NCI-H1694 (cell line): ENCODE results near the gene AS3MT.
"Not testable (repeated sequence)": the region's sequence is repeated elsewhere in the genome, so short reads cannot be mapped to it uniquely, and the experiment has no call there.

ENCODE experiments used
- DNase-seq: peaks from one replicate; lab custom pipeline; 2025; lab: John Stamatoyannopoulos, UW

AS3MT gene

DNA sequence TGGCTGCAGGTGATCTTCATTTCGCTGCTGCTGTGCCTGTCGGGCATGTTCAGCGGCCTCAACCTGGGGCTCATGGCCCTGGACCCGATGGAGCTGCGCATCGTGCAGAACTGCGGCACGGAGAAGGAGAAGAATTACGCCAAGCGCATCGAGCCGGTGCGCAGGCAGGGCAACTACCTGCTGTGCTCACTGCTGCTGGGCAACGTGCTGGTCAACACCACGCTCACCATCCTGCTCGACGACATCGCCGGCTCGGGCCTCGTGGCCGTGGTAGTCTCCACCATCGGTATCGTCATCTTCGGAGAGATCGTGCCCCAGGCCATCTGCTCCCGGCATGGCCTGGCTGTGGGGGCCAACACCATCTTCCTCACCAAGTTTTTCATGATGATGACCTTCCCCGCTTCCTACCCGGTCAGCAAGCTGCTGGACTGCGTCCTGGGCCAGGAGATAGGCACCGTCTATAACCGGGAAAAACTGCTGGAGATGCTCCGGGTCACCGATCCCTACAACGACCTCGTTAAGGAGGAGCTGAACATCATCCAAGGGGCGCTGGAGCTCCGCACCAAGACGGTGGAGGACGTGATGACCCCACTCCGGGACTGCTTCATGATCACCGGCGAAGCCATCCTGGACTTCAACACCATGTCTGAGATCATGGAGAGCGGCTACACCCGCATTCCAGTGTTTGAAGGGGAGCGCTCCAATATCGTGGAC lies 50.1 kb downstream of the AS3MT start:
- DNase-seq: no peak

DNA sequence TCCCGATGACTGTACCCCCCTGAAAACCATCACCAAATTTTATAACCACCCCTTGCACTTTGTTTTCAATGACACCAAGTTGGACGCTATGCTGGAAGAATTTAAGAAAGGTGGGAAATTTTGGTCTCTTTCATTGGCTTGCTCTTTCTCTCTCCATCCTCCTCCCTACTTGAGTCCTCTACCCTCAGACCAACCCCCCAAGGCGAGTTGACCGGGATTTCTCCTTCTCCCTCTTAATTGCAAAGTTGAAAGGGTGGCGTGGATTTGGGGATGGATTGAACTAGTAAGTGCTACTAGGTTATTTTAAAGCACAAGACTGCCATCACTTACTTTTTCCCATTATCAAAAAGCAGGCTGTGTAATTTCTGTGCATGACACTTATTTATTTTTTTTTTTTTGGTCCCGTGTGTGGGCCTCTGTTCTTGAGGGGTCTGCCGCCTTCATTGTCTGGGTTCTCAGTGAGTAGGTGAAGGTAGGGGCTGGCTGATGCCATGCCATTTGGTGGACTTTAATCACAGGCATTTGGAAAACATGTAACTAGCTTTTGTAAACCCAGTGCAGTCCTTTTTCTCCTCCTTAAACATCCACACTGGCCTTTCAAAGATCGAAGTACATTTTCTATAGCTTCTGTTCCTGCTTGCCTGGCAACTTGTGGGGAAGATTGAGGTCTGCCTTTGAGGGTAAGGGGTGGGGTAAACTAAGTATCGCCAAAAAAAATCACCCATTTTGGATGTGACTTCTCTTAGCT lies 50.9 kb downstream of the AS3MT start:
- DNase-seq: no peak

DNA sequence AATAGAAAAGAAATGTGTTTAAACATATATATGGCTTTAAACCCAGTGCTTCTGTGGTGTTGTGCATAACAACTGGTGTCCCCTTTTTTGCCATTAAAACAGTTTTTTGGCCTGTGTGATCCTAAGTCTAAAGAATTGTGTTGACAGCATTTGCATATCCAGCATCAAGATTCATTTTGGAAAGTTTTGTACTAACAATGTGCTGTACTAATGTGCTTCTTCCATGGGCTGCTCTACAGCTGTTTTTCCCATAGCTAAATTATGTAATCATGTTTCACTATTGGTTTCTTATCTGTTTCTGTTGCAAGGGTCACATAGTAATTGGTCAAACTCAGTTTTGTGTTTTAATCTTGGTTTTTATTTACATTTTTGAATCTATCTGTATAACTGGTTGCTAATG lies 54.3 kb downstream of the AS3MT start:
- no peak for DNase-seq

DNA sequence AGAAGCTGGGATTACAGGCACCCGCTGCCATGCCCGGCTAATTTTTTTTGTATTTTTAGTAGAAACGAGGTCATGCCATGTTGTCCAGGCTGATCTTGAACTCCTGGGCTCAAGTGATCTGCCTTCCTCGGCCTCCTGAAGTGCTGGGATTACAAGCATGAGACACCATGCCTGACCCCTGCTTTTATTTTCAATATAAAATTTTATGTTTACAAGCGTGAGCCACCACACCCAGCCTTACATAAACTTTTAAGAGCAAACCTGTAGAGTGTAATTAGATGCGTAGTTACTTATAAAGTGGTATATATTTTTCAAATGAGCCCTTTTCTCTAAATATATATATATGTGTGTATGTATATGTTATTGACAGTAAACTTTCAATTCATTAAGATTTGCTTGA lies 57.6 kb downstream of the AS3MT start:
- DNase-seq: no peak

DNA sequence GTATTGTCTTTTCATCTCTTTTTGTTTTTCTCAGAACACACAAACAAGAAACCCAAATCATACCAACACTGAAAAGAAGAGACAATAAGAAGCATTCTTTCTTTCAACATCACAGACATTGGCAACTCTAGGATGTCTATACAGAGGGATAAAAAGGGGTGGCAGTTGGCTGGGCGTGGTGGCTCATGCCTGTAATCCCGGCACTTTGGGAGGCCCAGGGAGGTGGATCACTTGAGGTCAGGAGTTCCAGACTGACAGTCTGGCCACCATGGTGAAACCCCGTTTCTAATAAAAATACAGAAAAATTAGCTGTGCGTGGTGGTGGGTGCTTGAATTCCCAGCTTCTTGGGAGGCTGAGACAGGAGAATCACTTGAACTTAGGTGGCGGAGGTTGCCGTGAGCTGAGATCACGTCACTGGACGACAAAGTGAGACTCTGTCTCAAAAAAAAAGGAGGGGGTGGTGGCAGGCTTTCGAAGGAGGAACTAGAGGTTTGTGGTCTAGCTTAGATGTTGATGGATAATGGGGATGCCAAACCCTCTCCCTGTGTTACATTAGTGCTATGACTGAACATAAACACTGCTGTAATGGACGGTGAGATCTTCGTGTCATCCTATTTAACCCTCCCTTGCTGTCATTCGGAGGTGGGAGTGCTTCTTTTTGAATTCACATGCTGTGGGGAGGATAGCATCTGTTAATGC lies 58.2 kb downstream of the AS3MT start:
- DNase-seq: no peak

DNA sequence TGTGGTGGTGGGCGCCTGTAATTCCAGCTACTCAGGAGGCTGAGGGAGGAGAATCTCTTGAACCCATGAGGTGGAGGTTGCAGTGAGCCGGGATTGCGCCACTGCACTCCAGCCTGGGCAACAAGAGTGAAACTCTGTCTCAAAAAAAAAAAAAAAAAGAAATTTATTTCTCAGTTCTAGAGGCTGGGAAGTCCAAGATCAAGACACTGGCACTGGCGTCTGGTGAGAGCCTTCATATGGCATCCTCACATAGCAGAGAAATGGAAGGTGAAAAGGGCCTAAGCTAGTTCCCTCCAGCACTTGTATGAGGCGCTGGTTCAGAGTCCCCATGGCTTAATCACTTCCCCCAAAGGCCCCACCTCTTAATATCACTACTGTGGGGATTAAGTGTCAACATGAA lies 59.2 kb downstream of the AS3MT start:
- not testable (repeated sequence) for DNase-seq

DNA sequence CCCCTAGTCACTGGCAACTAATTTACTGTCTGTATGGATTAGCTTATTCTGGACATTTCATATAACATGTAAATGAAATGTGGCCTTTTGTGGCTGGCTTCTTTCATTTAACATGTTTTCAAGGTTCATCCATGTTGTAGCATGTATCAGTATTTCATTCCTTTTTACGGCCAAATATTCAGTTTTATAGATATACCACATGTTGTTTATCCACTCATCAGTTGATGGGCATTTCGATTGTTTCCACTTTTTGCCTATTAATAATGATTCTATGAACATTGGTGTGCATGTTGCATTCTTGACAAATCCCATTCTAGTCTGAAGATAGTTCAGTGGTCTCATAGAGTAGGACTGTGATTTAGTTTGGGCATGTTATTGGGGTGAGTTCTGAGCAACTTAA lies 61.5 kb downstream of the AS3MT start:
- no peak for DNase-seq

DNA sequence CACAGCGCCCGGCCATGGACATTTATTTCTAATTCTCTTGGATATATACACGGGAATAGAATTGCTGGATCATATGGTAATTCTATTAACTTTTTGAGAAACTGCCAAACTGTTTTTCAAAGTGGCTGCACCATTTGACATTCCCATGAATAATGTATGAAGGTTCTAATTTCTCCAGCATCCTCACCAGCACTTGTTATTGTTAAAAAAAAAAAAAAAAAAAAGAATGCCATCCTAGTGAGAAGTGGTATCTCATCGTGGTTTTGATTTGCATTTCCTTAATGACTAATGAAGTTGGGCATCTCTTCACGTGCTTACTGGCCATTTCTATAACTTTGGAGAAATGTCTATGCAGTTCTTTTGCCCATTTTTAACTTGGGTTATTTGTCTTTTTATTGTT lies 62.4 kb downstream of the AS3MT start:
- DNase-seq: no peak

DNA sequence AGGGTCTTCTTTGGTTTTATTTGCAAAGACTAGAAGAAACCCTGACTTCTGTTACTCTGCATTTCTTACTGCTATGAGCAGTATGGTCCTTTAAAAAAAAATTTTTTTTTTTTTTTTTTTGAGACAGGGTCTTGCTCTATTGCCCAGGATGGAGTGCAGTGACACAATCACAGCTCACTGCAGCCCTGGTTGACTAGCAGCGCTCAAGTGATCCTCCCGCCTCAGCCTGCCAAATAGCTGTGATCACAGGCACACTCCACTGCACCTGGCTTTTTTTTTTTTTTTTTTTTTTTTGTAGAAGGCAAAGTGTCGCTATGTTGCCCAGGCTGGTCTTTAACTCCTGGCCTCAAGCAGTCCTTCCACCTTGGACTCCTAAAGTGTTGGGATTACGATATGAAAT lies 66.2 kb downstream of the AS3MT start:
- DNase-seq: no peak

DNA sequence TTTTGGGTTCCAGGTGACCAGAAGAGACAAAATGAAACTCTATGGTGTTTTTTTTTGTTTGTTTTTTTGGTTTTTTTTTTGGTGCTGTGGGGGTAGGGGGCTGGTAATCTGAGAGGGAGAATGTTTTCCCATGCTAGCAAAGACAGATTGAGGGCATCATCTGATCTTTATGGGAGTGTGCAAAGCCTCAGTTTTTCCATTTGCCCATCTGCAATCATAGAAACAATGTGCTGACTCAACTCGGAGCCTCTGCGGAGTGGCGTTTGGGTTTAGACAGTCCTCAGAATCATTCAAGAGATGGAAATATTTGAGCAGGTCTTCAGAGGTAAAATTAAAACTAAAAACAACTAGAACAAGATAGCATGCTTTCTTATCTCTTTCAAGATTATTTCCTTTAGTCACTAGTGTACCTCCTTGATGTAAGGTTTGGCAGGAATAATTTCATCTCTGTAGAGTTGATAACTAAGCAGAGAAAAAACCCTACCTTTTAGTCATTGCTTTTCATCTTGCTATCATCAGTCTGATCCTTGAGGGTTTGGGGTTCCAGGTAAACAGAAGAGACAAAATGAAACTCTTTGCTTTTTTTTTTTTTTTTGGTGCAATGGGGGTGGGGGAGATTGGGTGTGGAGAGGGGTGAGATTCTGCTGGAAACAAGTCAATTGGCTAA lies 66.8 kb downstream of the AS3MT start:
- DNase-seq: no peak

DNA sequence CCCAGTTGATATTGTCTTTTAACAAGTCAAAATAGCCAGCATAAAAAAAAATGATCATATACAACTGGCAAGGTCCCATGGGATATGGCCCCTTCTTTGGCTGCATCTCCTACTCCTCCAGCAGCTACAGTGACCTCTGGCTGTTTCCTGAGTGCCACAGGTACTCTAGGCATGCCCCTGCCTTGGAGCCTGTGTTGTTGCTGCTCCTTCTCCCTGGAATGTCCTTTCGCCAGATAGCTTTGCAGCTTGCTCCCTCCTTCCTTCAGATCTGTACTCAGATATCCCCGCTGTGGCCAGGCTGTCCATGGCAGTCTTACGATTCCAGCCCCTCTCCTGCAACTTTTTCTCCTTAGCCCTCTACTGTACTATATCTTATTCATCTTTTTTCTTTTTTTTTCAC lies 72.1 kb downstream of the AS3MT start:
- no peak for DNase-seq

DNA sequence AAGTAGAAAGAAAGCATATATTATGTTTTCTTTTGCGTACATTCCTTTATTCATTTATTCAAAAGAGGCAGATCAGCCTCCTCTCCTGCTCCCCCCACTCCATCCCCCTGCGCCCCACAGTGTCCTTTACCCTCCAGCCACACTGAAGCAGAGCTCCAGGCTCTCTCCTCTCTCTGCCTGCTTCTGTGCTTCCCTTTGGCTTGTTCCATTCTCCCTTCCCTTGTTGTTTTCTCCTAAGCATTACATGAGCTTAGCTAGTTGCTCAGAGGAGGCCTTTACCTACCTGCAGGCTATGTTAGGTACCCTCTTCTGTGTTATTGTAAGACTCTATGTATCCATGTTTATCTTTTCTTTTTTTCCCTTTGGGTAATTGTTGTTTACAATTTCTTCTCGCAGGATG lies 76.2 kb downstream of the AS3MT start:
- no peak for DNase-seq

DNA sequence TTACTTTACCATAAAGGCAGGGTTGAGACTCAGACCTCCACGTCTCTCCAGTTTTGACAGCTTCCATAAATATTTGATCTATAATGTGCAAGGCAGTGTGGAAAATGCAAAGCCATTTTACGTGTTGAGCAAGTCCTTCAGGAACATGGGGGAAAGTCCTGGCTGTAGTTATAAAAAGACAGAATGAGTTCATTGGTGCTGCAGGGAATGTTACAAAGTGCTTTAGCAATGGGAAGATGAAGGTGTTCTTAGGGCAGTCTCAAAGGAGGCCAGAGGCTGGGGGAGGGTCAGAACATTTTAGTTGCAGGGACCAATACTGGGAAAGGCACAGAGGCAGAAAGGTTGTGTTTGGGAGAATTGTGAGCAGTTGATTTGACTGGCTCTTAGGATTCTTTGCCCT lies 76.7 kb downstream of the AS3MT start:
- no peak for DNase-seq

DNA sequence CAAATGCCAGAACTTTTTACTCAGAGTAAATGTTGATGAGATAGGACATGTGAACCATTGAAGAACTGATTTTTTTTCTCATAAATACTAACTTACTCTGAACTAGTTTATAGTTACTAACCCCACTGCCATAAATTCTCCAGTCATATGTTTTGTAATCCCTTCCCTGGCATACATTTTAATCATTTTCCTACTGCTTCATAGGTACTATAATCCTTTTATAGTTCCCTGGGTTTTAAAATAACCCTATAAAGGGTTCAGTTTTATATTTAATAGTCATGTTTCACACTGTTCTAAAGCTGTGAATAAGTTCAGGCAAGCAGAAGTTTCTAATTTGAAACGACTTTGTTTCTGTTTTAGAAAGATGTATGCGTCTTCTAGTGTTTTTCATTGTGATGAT lies 77.7 kb downstream of the AS3MT start:
- DNase-seq: no peak

DNA sequence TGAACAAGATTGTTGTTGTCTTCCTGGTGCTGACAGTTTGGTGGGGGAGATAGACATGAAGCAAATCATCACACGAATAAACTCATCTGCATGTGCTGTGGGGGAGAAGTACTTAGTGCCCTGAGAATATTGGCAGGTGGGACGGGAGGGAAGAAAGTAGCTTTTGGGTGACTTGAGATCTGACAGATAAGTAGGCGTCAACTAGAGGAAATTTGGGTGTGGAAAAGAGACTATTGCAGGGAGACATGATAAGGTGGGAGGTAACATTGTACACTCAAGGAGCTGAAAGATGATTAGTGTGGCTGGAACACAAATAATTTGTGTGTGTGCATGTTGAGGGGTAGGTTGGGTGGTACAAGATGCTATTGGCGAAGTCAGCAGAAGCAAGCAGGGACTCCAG lies 78.9 kb downstream of the AS3MT start:
- no peak for DNase-seq

DNA sequence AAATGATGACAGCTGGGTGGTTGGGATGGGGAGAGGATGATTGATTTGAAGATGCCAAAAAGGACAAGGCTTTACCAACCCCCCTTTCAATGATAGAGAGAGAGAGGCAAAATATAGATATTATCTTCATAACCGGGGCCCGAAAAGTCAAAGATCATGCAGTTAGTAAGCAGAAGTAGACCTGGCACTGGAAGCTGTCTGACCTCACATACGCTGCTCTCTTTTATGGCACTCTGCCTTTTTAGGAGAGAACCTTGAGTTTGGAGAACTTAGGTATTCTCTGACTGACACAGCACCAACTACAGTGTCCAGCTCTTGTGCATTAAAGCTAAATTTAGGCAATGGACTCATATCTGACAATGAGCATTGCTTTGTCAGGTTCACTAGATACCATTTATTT lies 79.5 kb downstream of the AS3MT start:
- no peak for DNase-seq

DNA sequence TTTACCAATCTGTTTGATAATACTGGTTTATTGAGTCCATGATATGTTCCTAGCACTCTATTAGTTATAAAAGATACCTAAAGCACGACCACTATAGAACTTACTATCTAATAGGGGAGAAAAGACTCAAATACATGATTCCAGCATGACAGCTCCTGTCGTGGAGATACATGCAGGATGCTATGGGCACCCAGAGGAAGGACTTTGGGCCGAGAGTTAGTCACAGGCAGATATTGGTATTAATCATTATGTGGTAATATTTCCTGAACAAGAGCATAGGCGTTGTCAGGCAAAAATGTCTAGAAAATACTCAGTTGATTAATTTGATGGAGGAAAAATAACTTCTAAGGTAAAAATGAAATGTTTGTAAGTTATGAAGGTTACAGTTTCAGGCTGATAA lies 80.6 kb downstream of the AS3MT start:
- DNase-seq: no peak

DNA sequence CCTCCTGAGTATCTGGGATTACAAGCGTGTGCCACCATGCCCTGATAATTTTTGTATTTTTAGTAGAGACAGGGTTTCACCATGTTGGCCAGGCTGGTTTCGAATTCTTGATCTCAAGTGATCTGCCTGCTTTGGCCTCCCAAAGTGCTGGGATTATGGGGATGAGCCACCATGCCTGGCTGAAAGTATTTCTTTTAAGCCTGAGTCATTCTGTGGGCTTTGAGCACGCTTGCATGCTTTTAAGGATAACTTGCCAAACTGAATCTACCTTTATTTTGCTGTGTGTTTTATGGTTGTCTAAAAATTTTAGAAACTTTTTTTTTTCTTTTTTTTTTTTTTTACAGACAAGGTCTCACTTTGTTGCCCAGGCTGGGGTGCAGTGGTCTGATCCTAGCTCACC lies 82.0 kb downstream of the AS3MT start:
- no peak for DNase-seq
